H1 (cell line): ENCODE data around the gene ABHD13. TPM values are rescaled to one million over a fixed set of nuclear protein-coding genes. Genes with fewer than 3 reads are reported as not detected.

Source experiments
- CTCF ChIA-PET: fragments of 300-600 bp; sonication (Branson Sonifier 250); formaldehyde crosslinking; loops from one replicate; lab custom pipeline; 2021; ENCODE audit not compliant: partially characterized antibody; lab: Charles Lee
- POLR2A ChIA-PET: fragments of 300-600 bp; sonication (Branson Sonifier 250); formaldehyde crosslinking; loops from one replicate; lab custom pipeline; 2021; ENCODE audit warnings: inconsistent platforms; ENCODE audit not compliant: partially characterized antibody; lab: Charles Lee
- DNase-seq, 2 experiments: peaks; one replicate each; pipeline versions ENCODE4 v3.0.0 to v3.0.0-alpha.2; 2010 to 2022; ENCODE audit warnings: low spot score in 2 of 2, low read depth in 1 of 2, mixed read lengths in 1 of 2
- FAIRE-seq: peaks from 2 replicates; lab custom pipeline; 2011; peaks lifted over from hg19 to GRCh38; lab: Jason Lieb, UNC
- H2AFZ ChIP-seq: 2 replicates; pipeline ENCODE4 v1.8.1; 2012; ENCODE audit warnings: low read length, inconsistent platforms
- H2AK5ac ChIP-seq: 2 replicates; pipeline ENCODE4 v1.6.1; 2013; ENCODE audit warnings: low read depth, low read length
- H2BK120ac ChIP-seq: replicated peaks from 2 replicates; pipeline ENCODE3; 2013; ENCODE audit warnings: low read depth, low read length, inconsistent platforms
- H2BK12ac ChIP-seq: 2 replicates; pipeline ENCODE4 v1.6.1; 2013; ENCODE audit warnings: low read depth, low read length
- H2BK15ac ChIP-seq: 2 replicates; pipeline ENCODE4 v1.6.1; 2013; ENCODE audit warnings: low read length
- H2BK20ac ChIP-seq: 2 replicates; pipeline ENCODE4 v1.6.1; 2013; ENCODE audit warnings: low read length
- H2BK5ac ChIP-seq: 2 replicates; pipeline ENCODE4 v1.6.1; 2013; ENCODE audit warnings: low read depth, low read length
- H3K14ac ChIP-seq: 2 replicates; pipeline ENCODE4 v1.6.1; 2013; ENCODE audit warnings: inconsistent platforms; ENCODE audit not compliant: insufficient read length
- H3K18ac ChIP-seq: 2 replicates; pipeline ENCODE4 v1.6.1; 2013; ENCODE audit warnings: low read length; ENCODE audit errors: extremely low read depth
- H3K23ac ChIP-seq: 2 replicates; pipeline ENCODE4 v1.6.1; 2013; ENCODE audit warnings: inconsistent platforms; ENCODE audit not compliant: insufficient read length
- H3K23me2 ChIP-seq: 2 replicates; pipeline ENCODE4 v1.6.1; 2013; ENCODE audit warnings: low read depth, low read length
- H3K27ac ChIP-seq: 2 replicates; pipeline ENCODE4 v1.6.1; 2011; ENCODE audit warnings: low read depth, low read length, inconsistent platforms
- H3K27me3 ChIP-seq, 4 experiments: replicated peaks in 1 of 4; 1 replicate in 1 of 4; 2 replicates in 3 of 4; pipeline versions ENCODE4 v1.6.1 to v1.8.1; 2011 to 2013; ENCODE audit warnings: low read length in 3 of 4, mild to moderate bottlenecking in 3 of 4, inconsistent platforms in 2 of 4, mixed read lengths in 2 of 4, moderate library complexity in 1 of 4; ENCODE audit not compliant: control insufficient read depth in 3 of 4, insufficient read depth in 3 of 4; ENCODE audit errors: extremely low read depth in 1 of 4
- H3K36me3 ChIP-seq, 4 experiments: 2 replicates each; pipeline versions ENCODE4 v1.6.1 to v1.8.1; 2011 to 2013; ENCODE audit warnings: mild to moderate bottlenecking in 4 of 4, low read length in 3 of 4, moderate library complexity in 2 of 4, control low read depth in 1 of 4, inconsistent platforms in 1 of 4; ENCODE audit not compliant: insufficient read depth in 4 of 4, control insufficient read depth in 2 of 4
- H3K4ac ChIP-seq: replicated peaks from 2 replicates; pipeline ENCODE3; 2013; ENCODE audit warnings: low read length, low read depth, mixed read lengths, inconsistent platforms; ENCODE audit not compliant: insufficient read length
- H3K4me1 ChIP-seq, 4 experiments: replicated peaks in 1 of 4; 1 replicate in 1 of 4; 2 replicates in 3 of 4; pipeline versions ENCODE4 v1.6.1 to v1.8.1; 2011 to 2013; ENCODE audit warnings: low read length in 3 of 4, inconsistent platforms in 2 of 4, mixed read lengths in 1 of 4; ENCODE audit not compliant: insufficient read depth in 4 of 4, control insufficient read depth in 3 of 4
- H3K4me2 ChIP-seq, 2 experiments: 2 replicates each; pipeline versions ENCODE4 v1.6.1 to v1.8.1; 2011 to 2013; ENCODE audit warnings: low read depth in 2 of 2, low read length in 2 of 2, control low read depth in 1 of 2, inconsistent platforms in 1 of 2, mild to moderate bottlenecking in 1 of 2; ENCODE audit not compliant: insufficient read depth in 1 of 2
- H3K4me3 ChIP-seq, 4 experiments: fragments of 200-600, 300-600 bp in 1 of 4; sonication (generic), shearing (Covaris generic), sonication (Bioruptor Twin) in 1 of 4; 2 replicates each; pipeline versions ENCODE4 v1.5.1 to v1.8.1; 2011 to 2016; ENCODE audit warnings: low read length in 4 of 4, low read depth in 3 of 4, control low read depth in 2 of 4, inconsistent platforms in 2 of 4, mild to moderate bottlenecking in 2 of 4, mixed read lengths in 1 of 4, moderate library complexity in 1 of 4; ENCODE audit not compliant: insufficient read depth in 2 of 4; ENCODE audit errors: extremely low read depth in 1 of 4
- H3K56ac ChIP-seq: replicated peaks from 2 replicates; pipeline ENCODE3; 2013; ENCODE audit warnings: low read depth, mild to moderate bottlenecking, mixed read lengths, low read length, inconsistent platforms; ENCODE audit not compliant: insufficient read length
- H3K79me1 ChIP-seq: 2 replicates; pipeline ENCODE4 v1.6.1; 2013; ENCODE audit warnings: low read depth, low read length, control low read depth
- H3K79me2 ChIP-seq, 2 experiments: 2 replicates each; pipeline versions ENCODE4 v1.6.1 to v1.8.1; 2012 to 2013; ENCODE audit warnings: low read length in 2 of 2, mild to moderate bottlenecking in 2 of 2, inconsistent platforms in 1 of 2; ENCODE audit not compliant: insufficient read depth in 2 of 2, control insufficient read depth in 1 of 2
- H3K9ac ChIP-seq, 4 experiments: replicated peaks in 1 of 4; 1 replicate in 1 of 4; 2 replicates in 3 of 4; pipeline versions ENCODE4 v1.6.1 to v1.8.1; 2011 to 2013; ENCODE audit warnings: low read depth in 3 of 4, low read length in 3 of 4, control low read depth in 2 of 4, mild to moderate bottlenecking in 2 of 4, moderate library complexity in 2 of 4, inconsistent platforms in 1 of 4; ENCODE audit errors: extremely low read depth in 1 of 4
- H3K9me3 ChIP-seq, 2 experiments: 2 replicates each; pipeline versions ENCODE4 v1.6.1 to v1.8.1; 2012 to 2013; ENCODE audit warnings: mild to moderate bottlenecking in 2 of 2, moderate library complexity in 2 of 2, control low read depth in 1 of 2, inconsistent platforms in 1 of 2, low read depth in 1 of 2, low read length in 1 of 2, mixed read lengths in 1 of 2; ENCODE audit not compliant: insufficient read depth in 2 of 2
- H4K20me1 ChIP-seq, 2 experiments: replicated peaks in 1 of 2; 2 replicates each; pipeline versions ENCODE3 to v1.8.1; 2011 to 2013; ENCODE audit warnings: inconsistent platforms in 2 of 2, low read length in 2 of 2, mild to moderate bottlenecking in 1 of 2; ENCODE audit not compliant: insufficient read depth in 2 of 2, control insufficient read depth in 1 of 2
- H4K5ac ChIP-seq: 2 replicates; pipeline ENCODE4 v1.6.1; 2013; ENCODE audit warnings: low read length, low read depth, mixed read lengths, inconsistent platforms; ENCODE audit not compliant: insufficient read length
- H4K8ac ChIP-seq: 2 replicates; pipeline ENCODE4 v1.8.0; 2013; ENCODE audit warnings: mild to moderate bottlenecking, moderate library complexity, low read length, inconsistent platforms; ENCODE audit not compliant: insufficient read depth; ENCODE audit errors: extremely low read depth
- H4K91ac ChIP-seq: replicated peaks from 2 replicates; pipeline ENCODE3; 2013; ENCODE audit warnings: low read length, mixed read lengths, inconsistent platforms; ENCODE audit not compliant: insufficient read length
- EZH2 ChIP-seq: fragments of 200-600 bp; sonication (generic); IDR thresholded peaks from 2 replicates; pipeline ENCODE4 v1.7.1; 2012; ENCODE audit warnings: low read depth, mild to moderate bottlenecking, moderate library complexity, low read length, inconsistent platforms; ENCODE audit not compliant: severe bottlenecking
- SP2 ChIP-seq: IDR thresholded peaks from 2 replicates; pipeline ENCODE4 v1.6.1; 2012; ENCODE audit warnings: mild to moderate bottlenecking, low read length, inconsistent platforms
- WGBS, 2 experiments: shearing (Covaris generic) in 1 of 2; methylation state at CpG; one replicate each; pipeline versions ENCODE4 v1.1.6 to v1.1.7; 2013 to 2015; ENCODE audit warnings: low lambda C conversion rate in 2 of 2, mixed read lengths in 2 of 2, inconsistent platforms in 1 of 2, low coverage in 1 of 2, missing lambda C conversion rate in 1 of 2; ENCODE audit not compliant: insufficient replicate concordance in 2 of 2, insufficient coverage in 1 of 2, insufficient read length in 1 of 2; ENCODE audit errors: extremely low coverage in 1 of 2, missing lambda C conversion rate in 1 of 2; 5-methylcytosine and 5-hydroxymethylcytosine counted together
- polyA plus RNA-seq, 7 experiments: library from polyadenylated mRNA; depleted of rRNA in 3 of 7; stranded (reverse) in 5 of 7; unstranded in 2 of 7; fragments of >200 nt in 5 of 7; fragments of 200-250 nt in 2 of 7; gene quantifications; 1 replicate in 5 of 7; 2 replicates in 1 of 7; 4 replicates in 1 of 7; pipeline versions ENCODE4 v1.2.1 to v1.2.3, GENCODE V29; 2011 to 2013; ENCODE audit warnings: missing spikeins in 2 of 7, mixed read lengths in 2 of 7
- total RNA-seq: library from RNA; stranded (reverse); fragmentation: NEBNext Ultra II Directional; extraction: Animal tissue kit (Norgen Biotek cat#: 25700); gene quantifications from 2 replicates; pipeline ENCODE4 v1.2.1, GENCODE V29; 2021
- TF ChIP-seq, protein P1 (sequence below): IDR thresholded peaks from 2 replicates; pipeline ENCODE4 v1.6.1; 2011; ENCODE audit warnings: low read length, improper control_type of control experiment

The ABHD13 gene
- total and polyA plus RNA-seq, 2 of the 8 experiments (the other 6 are each of a cell fraction or from before 2014, with no cell fraction given), result 3.5 to 6.6 TPM

DNA sequence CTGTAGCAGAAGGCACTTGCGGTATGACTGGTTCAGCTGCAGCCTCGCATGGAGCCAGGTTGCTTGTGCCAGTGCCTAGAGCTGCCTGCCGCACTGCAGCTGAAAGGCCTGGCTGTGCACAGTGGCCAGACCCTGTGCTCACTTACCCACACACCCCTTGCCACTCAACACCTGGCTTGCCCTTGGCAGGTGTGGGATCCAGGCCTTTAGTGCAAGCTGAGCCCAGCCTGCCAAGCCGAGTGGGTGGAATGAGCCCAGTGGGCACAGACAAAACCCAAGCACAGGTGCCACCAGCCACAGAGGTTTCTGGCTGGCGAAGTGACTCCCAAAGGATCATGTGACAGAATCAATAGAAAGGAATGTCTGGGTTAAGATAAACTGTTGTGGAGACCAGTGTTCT lies 22.3 kb upstream of the ABHD13 start:
- Histone ChIP-seq H2BK12ac (no peak overlapping the region), H3K9me3 (no peaks in the 10 kb centered on the region; a peak in 1 of 4 replicates), H3K79me2 (no peaks in the 10 kb centered on the region), H2AK5ac (0 out of 2 replicates have a peak overlapping the region, but pooled peaks have one; percentile 21)
- FAIRE-seq, result no peak
- TF ChIP-seq EZH2, result no peak
- TF ChIP-seq, protein P1, sequence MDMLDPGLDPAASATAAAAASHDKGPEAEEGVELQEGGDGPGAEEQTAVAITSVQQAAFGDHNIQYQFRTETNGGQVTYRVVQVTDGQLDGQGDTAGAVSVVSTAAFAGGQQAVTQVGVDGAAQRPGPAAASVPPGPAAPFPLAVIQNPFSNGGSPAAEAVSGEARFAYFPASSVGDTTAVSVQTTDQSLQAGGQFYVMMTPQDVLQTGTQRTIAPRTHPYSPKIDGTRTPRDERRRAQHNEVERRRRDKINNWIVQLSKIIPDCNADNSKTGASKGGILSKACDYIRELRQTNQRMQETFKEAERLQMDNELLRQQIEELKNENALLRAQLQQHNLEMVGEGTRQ, result no peak
- no peak for TF ChIP-seq SP2
- TF ChIP-seq, all 59 proteins: peak for 0
- Histone ChIP-seq H3K18ac (no peak overlapping the region), H4K8ac (no peak overlapping the region), H3K27ac (no peak overlapping the region), H3K23ac (no peak overlapping the region), H3K36me3 (no peaks in the 10 kb centered on the region), H3K9ac (no peak overlapping the region), H4K20me1 (no peaks in the 10 kb centered on the region), H2BK5ac (no peak overlapping the region), H4K5ac (no peak overlapping the region), H3K79me1 (no peaks in the 10 kb centered on the region), H3K4me3 (no peak overlapping the region), H2AFZ (no peak overlapping the region), H2BK20ac (no peak overlapping the region), H2BK15ac (no peak overlapping the region), H3K4me1 (no peaks in the 10 kb centered on the region), H3K4ac (no peak overlapping the region), H2BK120ac (no peak overlapping the region), H3K14ac (no peak overlapping the region), H3K27me3 (no peaks in the 10 kb centered on the region), H4K91ac (no peak overlapping the region), H3K23me2 (no peaks in the 10 kb centered on the region), H3K4me2 (no peak overlapping the region), H3K56ac (no peak overlapping the region)
- 88% methylated on average over 5 of the region's 5 CpGs; no CpG with 5 or more reads in 1 of the 2 experiments for WGBS, 2 experiments
- ChIA-PET CTCF (interaction anchor here (1.0 to 1.1 kb wide), 2 partner anchors 13 to 20 kb away, joined by 3 to 5 read pairs; no protein-coding TSS in a partner anchor), POLR2A (interaction anchor here (1.2 kb wide), 1 partner anchor 34 kb away, joined by 3 read pairs; no protein-coding TSS in a partner anchor)
- no peak for DNase-seq
